OCI-LY1 (cell line): ENCODE measurements around the gene LYRM7.

Experiments
- CTCF ChIP-seq: fragments of 200-600 bp; sonication (generic), shearing (Covaris generic); IDR thresholded peaks from 2 replicates; pipeline ENCODE4 v1.5.1; 2017; ENCODE audit warnings: mild to moderate bottlenecking, antibody characterized with exemption, low read length, moderate library complexity, mixed read lengths
- EZH2 ChIP-seq: fragments of 200-600 bp; sonication (generic), shearing (Covaris generic); IDR thresholded peaks from 2 replicates; pipeline ENCODE4 v1.8.0; 2017; ENCODE audit warnings: borderline replicate concordance, mixed run types, mild to moderate bottlenecking, antibody characterized with exemption, low read length, moderate library complexity, mixed read lengths

GRCh38 chr5:131210151-131210510 lies 39.4 kb downstream of the LYRM7 start:
- TF ChIP-seq CTCF (no peak), EZH2 (no peak)
